Right cardiac atrium (tissue), 5 donors: ENCODE results near the gene SNX30. TPM values are rescaled to one million over a fixed set of nuclear protein-coding genes. Genes with fewer than 3 reads are reported as not detected.
"Not testable (repeated sequence)": the region's sequence is repeated elsewhere in the genome, so short reads cannot be mapped to it uniquely, and the experiment has no call there.

Experiments used
- ATAC-seq, 2 donors: fragments of 200-7000 bp; cut with Tn5 transposase; one replicate each; pipeline versions ENCODE4 v1.8.0 to v1.9.1; 2020; ENCODE audit warnings: moderate library complexity in 2 of 2, mild to moderate bottlenecking in 1 of 2
- DNase-seq, 3 donors: peaks; one replicate each; pipeline ENCODE4 v3.0.0-alpha.2; 2020
- H3K27ac ChIP-seq: one replicate; pipeline ENCODE4 v1.5.1; 2013; ENCODE audit warnings: mild to moderate bottlenecking, low read length, control low read depth, moderate library complexity
- H3K27me3 ChIP-seq: one replicate; pipeline ENCODE4 v1.6.1; 2013; ENCODE audit not compliant: control insufficient read depth, insufficient read depth
- H3K4me1 ChIP-seq: one replicate; pipeline ENCODE4 v1.6.1; 2013; ENCODE audit warnings: low read length; ENCODE audit not compliant: control insufficient read depth, insufficient read depth
- H3K4me3 ChIP-seq: one replicate; pipeline ENCODE4 v1.5.1; 2013; ENCODE audit warnings: low read length, control low read depth
- H3K9me3 ChIP-seq: one replicate; pipeline ENCODE4 v1.6.1; 2013; ENCODE audit warnings: low read length; ENCODE audit not compliant: control insufficient read depth
- WGBS: extraction: QIAGEN DNeasy Blood & Tissue Kit; methylation state at CpG from one replicate; pipeline ENCODE4 v1.1.7; 2013; 5-methylcytosine and 5-hydroxymethylcytosine counted together
- intact Hi-C, 4 donors: fragments of 100-400 bp; cut with DNase I; formaldehyde crosslinking; loops; one replicate each; pipeline versions ENCODE4 v1.11.0 to v1.14.0; 2022 to 2023
- polyA plus RNA-seq: library from polyadenylated mRNA; stranded (reverse); fragments of 200-250 nt; gene quantifications from one replicate; pipeline ENCODE4 v1.2.3, GENCODE V29; 2013
- total RNA-seq, 4 donors: library from RNA; stranded (reverse); fragmentation: NEBNext Ultra II Directional; extraction: Animal tissue kit (Norgen Biotek cat#: 25700); gene quantifications; one replicate each; pipeline ENCODE4 v1.2.1, GENCODE V29; 2021
- donor health status: healthy with polysubstance abuse.
- donor health status: DM: no; HTN: yes; CAD: no.
- donor health status: DM: no; HTN: no; CAD: no.
- donor health status: DM: no; HTN: yes; CAD: no; lungs with severe emphysema.
- donor health status: DM: yes; HTN: yes; CAD: no.

The SNX30 gene
- total and polyA plus RNA-seq, 5 donors: 1.2 to 4.7 (median 4.6) TPM

DNA sequence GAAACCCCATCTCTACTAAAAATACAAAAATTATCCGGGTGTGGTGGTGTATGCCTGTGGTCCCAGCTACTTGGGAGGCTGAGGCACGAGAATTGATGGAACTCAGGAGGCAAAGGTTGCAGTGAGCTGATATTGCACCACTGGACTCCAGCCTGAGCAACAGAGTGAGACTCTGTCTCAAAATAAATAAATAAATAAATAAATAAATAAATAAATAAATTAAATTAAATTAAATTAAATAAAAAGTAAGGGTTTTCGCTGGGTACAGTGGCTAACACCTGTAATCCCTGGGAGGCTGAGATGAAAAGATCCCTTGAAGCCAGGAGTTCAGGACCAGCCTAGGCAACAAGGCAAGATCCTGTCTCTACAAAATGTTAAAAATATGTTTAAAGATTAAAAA, 27.8 kb upstream of the SNX30 start:
- H3K9me3 ChIP-seq, intact Hi-C loops, DNase-seq, ATAC-seq, H3K27me3 ChIP-seq, H3K4me1 ChIP-seq, H3K4me3 ChIP-seq, H3K27ac ChIP-seq: not testable (repeated sequence)
- 94% methylated on average over 3 of the region's 3 CpGs for WGBS

DNA sequence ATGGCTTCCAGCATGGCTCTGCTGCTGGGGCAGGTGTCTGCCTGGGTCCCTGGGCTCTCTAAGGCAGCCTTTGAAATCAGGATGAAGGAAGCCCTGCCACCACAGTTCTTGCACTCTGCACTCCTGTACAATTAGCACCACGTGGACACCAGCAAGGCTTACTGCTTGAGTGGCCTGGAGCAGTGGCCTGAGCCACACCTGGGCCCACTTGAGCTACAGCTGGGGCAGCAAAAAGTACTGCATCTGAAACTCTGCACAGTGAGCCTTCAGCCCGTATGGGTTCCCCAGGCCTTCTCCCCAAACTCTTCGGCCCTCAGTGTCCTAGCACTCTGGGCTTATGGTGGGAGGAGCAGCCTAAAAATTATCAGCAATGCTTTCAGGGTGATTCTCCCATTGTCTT, 24.6 kb upstream of the SNX30 start:
- H3K9me3 ChIP-seq: no peaks in the 10 kb centered on the region
- no peak overlapping the region for H3K27ac ChIP-seq
- 79% methylated on average over 3 of the region's 3 CpGs for WGBS
- H3K4me3 ChIP-seq: no peak overlapping the region
- DNase-seq: no peak
- no peaks in the 10 kb centered on the region for H3K27me3 ChIP-seq
- H3K4me1 ChIP-seq: no peaks in the 10 kb centered on the region
- intact Hi-C loops: no loop called here
- ATAC-seq: no peak

DNA sequence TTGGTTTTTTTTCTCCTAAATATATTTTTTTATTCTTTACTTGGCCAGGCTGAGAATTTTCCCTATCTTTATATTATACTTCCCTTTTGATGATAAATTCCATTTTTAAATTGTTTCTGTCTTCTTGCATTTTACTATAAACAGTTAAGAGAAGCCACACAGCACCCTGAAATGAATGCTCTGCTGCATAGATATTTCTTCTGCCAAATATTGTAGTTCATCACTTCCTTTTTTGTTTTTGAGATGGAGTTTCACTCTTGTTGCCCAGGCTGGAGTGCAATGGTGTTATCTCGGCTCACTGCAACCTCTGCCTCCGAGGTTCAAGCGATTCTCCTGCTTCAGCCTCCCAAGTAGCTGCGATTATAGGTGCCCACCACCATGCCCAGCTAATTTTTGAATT, 24.1 kb upstream of the SNX30 start:
- Histone ChIP-seq H3K4me3 (no peak overlapping the region), H3K4me1 (no peaks in the 10 kb centered on the region), H3K27ac (no peak overlapping the region), H3K27me3 (no peaks in the 10 kb centered on the region), H3K9me3 (no peaks in the 10 kb centered on the region)
- ATAC-seq (no peak), DNase-seq (no peak)
- 86% methylated on average over 4 of the region's 4 CpGs for WGBS
- intact Hi-C loops: no loop called here

DNA sequence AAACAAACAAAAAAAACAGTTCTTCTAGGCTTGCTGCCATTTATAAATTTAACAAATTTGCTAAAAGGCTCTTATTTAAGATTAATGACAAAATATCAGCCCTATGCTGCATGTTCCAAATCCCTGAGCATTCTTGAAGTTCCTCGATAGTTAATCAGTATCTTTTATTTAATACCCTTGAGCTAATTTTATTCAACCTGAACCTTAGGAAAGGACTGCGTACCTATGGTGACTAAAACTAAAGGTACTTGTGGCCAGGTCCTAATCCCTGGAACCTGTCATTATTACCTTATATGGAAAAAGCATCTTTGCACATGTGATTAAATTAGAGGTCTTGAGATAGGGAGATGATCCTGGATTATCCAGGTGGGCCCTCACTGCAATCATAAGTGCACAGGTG, 22.2 kb upstream of the SNX30 start:
- no peaks in the 10 kb centered on the region for H3K4me1 ChIP-seq
- H3K27me3 ChIP-seq: no peaks in the 10 kb centered on the region
- DNase-seq (no peak), ATAC-seq (no peak)
- H3K27ac ChIP-seq: no peak overlapping the region
- intact Hi-C loops: no loop called here
- WGBS: 97% methylated on average over 2 of the region's 2 CpGs
- no peak overlapping the region for H3K4me3 ChIP-seq
- H3K9me3 ChIP-seq: no peaks in the 10 kb centered on the region

DNA sequence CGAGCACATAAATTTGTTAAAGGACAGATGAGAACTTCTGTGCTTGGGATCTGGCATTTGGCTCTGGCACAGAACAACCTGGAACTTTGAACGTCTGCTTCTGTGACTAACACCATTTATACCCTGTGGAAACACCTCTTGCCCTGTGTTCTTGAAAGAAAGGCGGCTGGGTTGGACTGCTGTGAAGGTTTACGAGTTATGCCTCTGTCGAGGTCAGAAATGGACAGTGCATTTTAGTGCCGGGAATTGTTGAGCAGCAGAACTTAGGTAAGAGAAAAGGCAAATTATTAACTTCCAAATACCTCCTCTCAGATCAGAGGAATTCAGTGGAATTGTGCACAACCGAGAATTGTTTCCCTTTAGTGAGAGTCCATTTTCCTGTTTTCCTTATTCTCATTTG, 18.6 kb upstream of the SNX30 start:
- DNase-seq (no peak), ATAC-seq (no peak)
- no peak overlapping the region for H3K4me3 ChIP-seq
- no peaks in the 10 kb centered on the region for H3K4me1 ChIP-seq
- no peak overlapping the region for H3K27ac ChIP-seq
- WGBS: 85% methylated on average over 7 of the region's 7 CpGs
- intact Hi-C loops: no loop called here
- no peaks in the 10 kb centered on the region for H3K9me3 ChIP-seq
- H3K27me3 ChIP-seq: no peaks in the 10 kb centered on the region

DNA sequence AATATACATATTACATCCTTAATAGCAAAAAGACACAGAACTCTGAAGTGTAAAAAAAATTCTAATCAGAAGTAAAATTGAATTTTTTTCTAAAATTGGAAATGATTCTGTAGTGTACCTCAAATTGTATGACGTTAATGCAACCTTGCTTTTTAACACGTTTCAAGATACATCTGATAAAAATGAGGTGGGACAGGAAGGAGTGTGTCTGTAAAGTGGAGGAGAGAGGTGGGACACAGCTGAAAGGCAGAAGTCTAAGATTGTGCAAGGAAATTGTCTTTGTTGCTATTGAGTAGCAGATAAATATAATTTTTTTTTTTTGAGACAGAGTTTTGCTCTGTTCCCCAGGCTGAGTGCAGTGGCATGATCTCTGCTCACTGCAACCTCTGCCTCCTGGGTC, 15.7 kb upstream of the SNX30 start:
- Histone ChIP-seq H3K4me3 (no peak overlapping the region), H3K9me3 (no peaks in the 10 kb centered on the region), H3K27me3 (no peaks in the 10 kb centered on the region), H3K4me1 (no peaks in the 10 kb centered on the region), H3K27ac (no peak overlapping the region)
- intact Hi-C loops: no loop called here
- no peak for DNase-seq
- 48% methylated on average over 2 of the region's 2 CpGs for WGBS
- no peak for ATAC-seq

DNA sequence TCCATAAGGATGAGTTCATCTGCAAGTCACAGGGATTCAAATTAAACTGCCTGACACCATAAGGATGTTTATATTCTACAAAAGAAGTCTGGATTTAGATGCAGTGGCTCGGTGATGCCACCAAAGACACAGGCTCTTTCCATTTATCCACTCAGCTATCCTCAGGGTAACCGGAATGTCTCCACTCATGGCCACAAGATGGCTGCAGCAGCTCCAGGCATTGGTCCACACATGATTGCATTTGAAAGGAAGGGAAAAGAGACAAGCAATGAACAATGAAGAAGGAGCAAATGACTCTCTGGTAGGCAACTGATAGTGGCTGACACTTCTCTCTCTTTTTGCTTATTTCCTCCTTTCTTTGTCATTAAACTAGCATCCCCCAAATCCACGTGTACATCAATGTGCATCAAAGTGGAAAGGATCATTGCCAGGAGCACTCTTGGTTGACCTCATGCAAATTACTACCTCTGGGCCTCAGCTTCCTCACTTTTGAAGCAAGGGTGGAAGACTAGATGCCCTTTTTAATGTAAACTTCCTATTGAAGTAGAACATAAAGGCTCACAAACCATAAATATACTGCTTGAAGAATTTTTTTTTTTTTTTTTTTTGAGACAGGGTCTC, 7.2 kb upstream of the SNX30 start:
- ATAC-seq: no peak
- intact Hi-C loops: no loop called here
- H3K9me3 ChIP-seq: no peaks in the 10 kb centered on the region
- WGBS: 91% methylated on average over 3 of the region's 3 CpGs
- no peak overlapping the region for H3K27ac ChIP-seq
- no peak overlapping the region for H3K4me3 ChIP-seq
- no peak for DNase-seq
- H3K27me3 ChIP-seq: no peaks in the 10 kb centered on the region
- H3K4me1 ChIP-seq: no peaks in the 10 kb centered on the region

DNA sequence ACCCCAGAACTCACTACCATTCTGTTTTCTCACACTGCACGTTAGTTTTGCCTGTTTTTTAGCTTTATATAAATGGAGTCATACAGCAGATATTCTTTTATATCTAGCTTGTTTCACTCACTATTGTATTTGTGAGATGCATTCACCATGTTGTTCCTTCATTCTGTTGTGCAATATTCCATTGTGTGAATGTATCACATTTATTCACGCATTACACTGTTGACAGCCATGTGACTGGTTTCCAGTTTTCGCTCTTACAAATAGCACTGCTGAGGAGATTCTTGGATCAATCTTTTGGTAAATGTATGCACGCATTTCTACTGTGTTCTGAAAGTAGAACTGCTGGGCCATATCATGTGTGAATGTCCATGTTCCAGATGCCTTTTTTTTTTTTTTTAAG, 6.4 kb upstream of the SNX30 start:
- intact Hi-C loops: no loop called here
- no peaks in the 10 kb centered on the region for H3K9me3 ChIP-seq

DNA sequence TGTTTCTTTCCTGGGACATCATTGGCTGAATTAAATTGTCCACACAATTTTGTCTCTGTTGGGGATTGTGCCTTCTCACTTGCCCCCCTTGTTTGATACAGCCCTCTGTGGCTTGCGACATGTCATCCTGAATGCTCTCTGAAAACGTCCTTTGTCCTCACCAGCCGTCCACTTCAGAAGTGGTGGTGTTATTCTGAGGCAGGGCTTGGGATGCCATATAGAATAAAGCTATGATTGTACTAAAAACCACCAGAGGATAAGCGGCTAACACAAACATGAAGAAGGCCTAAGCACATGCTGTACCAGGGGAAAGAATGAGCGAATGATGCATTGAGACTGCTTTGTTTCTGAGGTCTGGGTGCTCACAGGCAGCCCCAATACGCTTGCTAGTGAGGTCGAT, 3.5 kb upstream of the SNX30 start:
- no peak overlapping the region for H3K4me3 ChIP-seq
- no peaks in the 10 kb centered on the region for H3K27me3 ChIP-seq
- peaks cover 3% of the 10 kb centered on the region for H3K4me1 ChIP-seq
- WGBS: 81% methylated on average over 7 of the region's 7 CpGs
- ATAC-seq: no peak
- H3K27ac ChIP-seq: no peak overlapping the region
- H3K9me3 ChIP-seq: no peaks in the 10 kb centered on the region
- no peak for DNase-seq
- intact Hi-C loops: no loop called here

More for the DNA sequence above, 6.4 kb upstream of the SNX30 start:
- H3K27me3 ChIP-seq: no peaks in the 10 kb centered on the region
- H3K4me1 ChIP-seq: no peaks in the 10 kb centered on the region
- no peak for DNase-seq
- H3K27ac ChIP-seq: no peak overlapping the region
- WGBS: 54% methylated on average over 4 of the region's 4 CpGs
- ATAC-seq: peak in 1 of 2 donors; percentile 34
- no peak overlapping the region for H3K4me3 ChIP-seq

DNA sequence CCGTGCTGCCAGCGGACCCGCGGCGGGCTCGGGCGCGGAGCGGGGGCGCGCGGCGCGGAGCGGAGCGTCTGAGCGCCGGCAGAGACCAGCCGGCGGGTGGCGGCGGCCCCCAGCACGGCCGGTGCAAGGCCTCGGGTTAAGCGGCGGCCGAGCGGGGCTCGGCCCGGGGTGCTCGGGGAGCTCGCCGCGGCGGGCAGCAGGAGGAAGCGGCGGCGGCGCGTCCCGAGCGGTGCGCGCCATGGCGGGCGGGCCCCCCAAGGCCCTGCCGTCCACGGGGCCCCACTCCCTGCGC, 150 bp downstream of the SNX30 start:
- H3K27ac ChIP-seq: peak overlapping the region; percentile 13
- H3K4me1 ChIP-seq: peaks cover 6% of the 10 kb centered on the region
- ATAC-seq (peak; percentile 28 to 30), DNase-seq (no peak)
- WGBS: under 1% methylated on average over 50 of the region's 50 CpGs
- intact Hi-C loops: loop anchor here in 1 of 4 donors (5.0 kb wide), 1 partner anchor 33 kb away; the partner anchor contains the start of gene INIP
- peak overlapping the region; percentile 90 for H3K4me3 ChIP-seq
- no peaks in the 10 kb centered on the region for H3K27me3 ChIP-seq
- H3K9me3 ChIP-seq: no peaks in the 10 kb centered on the region

DNA sequence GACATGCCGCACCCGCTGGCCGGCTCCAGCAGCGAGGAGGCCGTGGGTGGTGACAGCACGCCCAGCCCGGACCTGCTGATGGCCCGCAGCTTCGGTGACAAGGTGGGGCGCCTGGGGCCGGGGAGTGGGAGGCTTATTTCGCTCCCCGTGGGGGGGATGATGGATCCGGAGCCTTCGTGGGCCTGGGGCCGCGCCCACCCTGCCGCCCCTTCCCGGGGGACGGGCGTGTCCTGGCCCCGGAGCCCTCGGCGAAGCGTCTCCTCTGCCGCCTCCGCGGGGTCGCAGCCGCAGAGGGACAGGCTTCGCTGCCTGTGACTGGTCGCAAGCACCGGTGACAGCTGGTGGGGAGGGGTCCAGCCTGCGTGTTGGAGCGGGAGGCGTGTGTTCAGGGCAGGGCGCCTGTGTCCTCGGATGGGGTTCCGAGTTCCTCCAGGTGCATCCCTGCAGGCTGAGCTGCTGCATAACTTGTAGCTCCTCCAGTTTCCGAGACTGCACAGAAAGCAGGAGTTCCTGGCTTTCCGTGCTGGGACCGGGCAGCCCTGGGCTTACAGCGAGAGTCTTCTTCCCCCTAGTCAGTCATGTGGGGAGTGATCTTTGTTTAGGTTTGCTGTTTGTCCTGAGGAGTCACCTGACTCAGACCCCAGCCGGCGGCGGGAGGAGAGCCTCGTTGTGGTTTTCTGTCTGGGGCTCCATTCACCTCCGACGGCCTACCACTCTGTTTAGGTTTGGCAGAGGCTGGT, 666 bp downstream of the SNX30 start:
- H3K27me3 ChIP-seq: no peaks in the 10 kb centered on the region
- peaks cover 6% of the 10 kb centered on the region for H3K4me1 ChIP-seq
- DNase-seq (peak; percentile 45 to 82 (median 76)), ATAC-seq (peak; percentile 9 to 13)
- H3K9me3 ChIP-seq: no peaks in the 10 kb centered on the region
- H3K27ac ChIP-seq: peak overlapping the region; percentile 13
- under 1% methylated on average over 49 of the region's 49 CpGs for WGBS
- intact Hi-C loops: loop anchor here in 1 of 4 donors (5.0 kb wide), 1 partner anchor 34 kb away; the partner anchor contains the start of gene INIP
- H3K4me3 ChIP-seq: peak overlapping the region; percentile 90
